SK-N-SH treated with all-trans-retinoic acid at 6 μM for 48 hours (cell line): Measurements from ENCODE around the gene ZNF860.

Experiments
- ATAC-seq: fragments of 200-7000 bp; cut with Tn5 transposase; 3 replicates; pipeline ENCODE4 v1.9.1; 2020; ENCODE audit warnings: mild to moderate bottlenecking, moderate library complexity
- ARNTL ChIP-seq: fragments of 450-650 bp; formaldehyde crosslinking; IDR thresholded peaks from 2 replicates; pipeline ENCODE4 v1.5.0; 2020; ENCODE audit warnings: low read depth, mild to moderate bottlenecking, moderate library complexity, borderline replicate concordance
- CREB5 ChIP-seq: fragments of 250-450 bp; sonication (Bioruptor Pico); IDR thresholded peaks from 2 replicates; pipeline ENCODE4 v1.5.1; 2020; ENCODE audit warnings: low read depth, mild to moderate bottlenecking, moderate library complexity
- CSDC2 ChIP-seq: fragments of 250-450 bp; sonication (Bioruptor Pico); IDR thresholded peaks from 2 replicates; pipeline ENCODE4 v1.5.0; 2020; ENCODE audit warnings: mild to moderate bottlenecking, moderate library complexity
- CSRNP3 ChIP-seq: fragments of 250-450 bp; sonication (Bioruptor Pico); IDR thresholded peaks from 2 replicates; pipeline ENCODE4 v1.5.1; 2021; ENCODE audit warnings: mild to moderate bottlenecking, moderate library complexity
- GLIS3 ChIP-seq: fragments of 250-450 bp; sonication (Bioruptor Pico); IDR thresholded peaks from 2 replicates; pipeline ENCODE4 v1.5.0; 2020; ENCODE audit warnings: mild to moderate bottlenecking, moderate library complexity
- ISL1 ChIP-seq: fragments of 250-450 bp; sonication (Bioruptor Pico); IDR thresholded peaks from 2 replicates; pipeline ENCODE4 v2.1.2; 2022; ENCODE audit warnings: mild to moderate bottlenecking, moderate library complexity
- OSR1 ChIP-seq: fragments of 250-450 bp; sonication (Bioruptor Pico); IDR thresholded peaks from 2 replicates; pipeline ENCODE4 v1.8.0; 2022; ENCODE audit warnings: moderate library complexity, mild to moderate bottlenecking, inconsistent platforms
- PATZ1 ChIP-seq: fragments of 250-450 bp; sonication (Bioruptor Pico); IDR thresholded peaks from 2 replicates; pipeline ENCODE4 v1.8.0; 2020; ENCODE audit warnings: mild to moderate bottlenecking, moderate library complexity, borderline replicate concordance
- POU6F1 ChIP-seq: fragments of 250-450 bp; sonication (Bioruptor Pico); IDR thresholded peaks from 2 replicates; pipeline ENCODE4 v1.8.0; 2021; ENCODE audit warnings: low read depth, mild to moderate bottlenecking, moderate library complexity, borderline replicate concordance
- PPARA ChIP-seq: fragments of 250-450 bp; sonication (Bioruptor Pico); IDR thresholded peaks from 2 replicates; pipeline ENCODE4 v1.5.0; 2020; ENCODE audit warnings: mild to moderate bottlenecking, borderline replicate concordance
- RARB ChIP-seq: fragments of 250-450 bp; sonication (Bioruptor Pico); IDR thresholded peaks from 2 replicates; pipeline ENCODE4 v1.8.0; 2021; ENCODE audit warnings: mild to moderate bottlenecking, moderate library complexity
- SNAI2 ChIP-seq: fragments of 250-450 bp; sonication (Bioruptor Pico); IDR thresholded peaks from 2 replicates; pipeline ENCODE4 v1.5.0; 2020; ENCODE audit warnings: mild to moderate bottlenecking, moderate library complexity
- TCF4 ChIP-seq: fragments of 250-450 bp; sonication (Bioruptor Pico); IDR thresholded peaks from 2 replicates; pipeline ENCODE4 v1.8.0; 2021; ENCODE audit warnings: mild to moderate bottlenecking, moderate library complexity, borderline replicate concordance
- TOX ChIP-seq: fragments of 250-450 bp; sonication (Bioruptor Pico); IDR thresholded peaks from 2 replicates; pipeline ENCODE4 v1.8.0; 2021; ENCODE audit warnings: mild to moderate bottlenecking, moderate library complexity, borderline replicate concordance
- ZC3H10 ChIP-seq: fragments of 250-450 bp; sonication (Bioruptor Pico); IDR thresholded peaks from 2 replicates; pipeline ENCODE4 v1.5.1; 2021; ENCODE audit warnings: mild to moderate bottlenecking, moderate library complexity
- ZFP3 ChIP-seq: fragments of 250-450 bp; sonication (Bioruptor Pico); IDR thresholded peaks from 2 replicates; pipeline ENCODE4 v1.5.0; 2020; ENCODE audit warnings: mild to moderate bottlenecking, moderate library complexity
- ZFP30 ChIP-seq: fragments of 450-650 bp; formaldehyde crosslinking; IDR thresholded peaks from 2 replicates; pipeline ENCODE4 v1.5.0; 2022; ENCODE audit warnings: mild to moderate bottlenecking, moderate library complexity
- ZNF565 ChIP-seq: fragments of 450-650 bp; formaldehyde crosslinking; conservative IDR thresholded peaks from 2 replicates; pipeline ENCODE4 v1.5.0; 2020; ENCODE audit warnings: low read depth, mild to moderate bottlenecking, moderate library complexity
- ZNF70 ChIP-seq: fragments of 450-650 bp; formaldehyde crosslinking; IDR thresholded peaks from 2 replicates; pipeline ENCODE4 v1.5.0; 2020; ENCODE audit warnings: mild to moderate bottlenecking, moderate library complexity
- ZNF8 ChIP-seq: fragments of 450-650 bp; formaldehyde crosslinking; IDR thresholded peaks from 2 replicates; pipeline ENCODE4 v1.5.0; 2020; ENCODE audit warnings: mild to moderate bottlenecking, moderate library complexity

ZNF860 gene

GRCh38 chr3:31977736-31978135, 3.8 kb upstream of the ZNF860 start (continued):
- no peak for TF ChIP-seq CREB5 (CRISPR knock-in tag)
- TF ChIP-seq PPARA: no peak

- TF ChIP-seq SNAI2 (CRISPR knock-in tag) (no peak), ZNF70 (CRISPR knock-in tag) (no peak), ZC3H10 (CRISPR knock-in tag) (no peak), ARNTL (CRISPR knock-in tag) (no peak), CREB5 (CRISPR knock-in tag) (no peak), RARB (CRISPR knock-in tag) (no peak), TCF4 (no peak), ZNF8 (CRISPR knock-in tag) (no peak), ZFP3 (CRISPR knock-in tag) (no peak), OSR1 (CRISPR knock-in tag) (no peak), ZNF565 (CRISPR knock-in tag) (no peak), TOX (CRISPR knock-in tag) (no peak), PPARA (no peak), ISL1 (CRISPR knock-in tag) (no peak), CSRNP3 (CRISPR knock-in tag) (no peak)
- ATAC-seq: no peak
Observed at GRCh38 chr3:31978553-31978952, 3.0 kb upstream of the ZNF860 start.

GRCh38 chr3:31979001-31979697, 2.4 kb upstream of the ZNF860 start:
- ATAC-seq: no peak
- TF ChIP-seq ZNF8 (CRISPR knock-in tag) (no peak), SNAI2 (CRISPR knock-in tag) (no peak), CREB5 (CRISPR knock-in tag) (no peak), PPARA (no peak), ZNF70 (CRISPR knock-in tag) (no peak), ZFP3 (CRISPR knock-in tag) (no peak)

- ATAC-seq: peak; percentile 73
Observed at GRCh38 chr3:31980530-31981205, 882 bp upstream of the ZNF860 start.

GRCh38 chr3:31984321-31984720, 2.8 kb downstream of the ZNF860 start:
- no peak for ATAC-seq
- TF ChIP-seq TCF4 (no peak), CREB5 (CRISPR knock-in tag) (no peak), CSRNP3 (CRISPR knock-in tag) (no peak), SNAI2 (CRISPR knock-in tag) (no peak), ZFP3 (CRISPR knock-in tag) (no peak), GLIS3 (CRISPR knock-in tag) (no peak), POU6F1 (CRISPR knock-in tag) (no peak), OSR1 (CRISPR knock-in tag) (no peak), PPARA (no peak), ZNF70 (CRISPR knock-in tag) (no peak), CSDC2 (CRISPR knock-in tag) (no peak), ZFP30 (no peak), ZNF565 (CRISPR knock-in tag) (no peak), PATZ1 (CRISPR knock-in tag) (no peak), ISL1 (CRISPR knock-in tag) (no peak)

More at GRCh38 chr3:31980530-31981205, 882 bp upstream of the ZNF860 start:
- no peak for TF ChIP-seq ZC3H10 (CRISPR knock-in tag)
- TF ChIP-seq, all 23 proteins: peak for 0
